ENCODE data around the gene TRAFD1.
A peak's percentile ranks its signal among the peaks of the same experiment; 100 is the strongest.
"Not testable (repeated sequence)": the region's sequence is repeated elsewhere in the genome, so short reads cannot be mapped to it uniquely, and the experiment has no call there.

The TRAFD1 gene

DNA sequence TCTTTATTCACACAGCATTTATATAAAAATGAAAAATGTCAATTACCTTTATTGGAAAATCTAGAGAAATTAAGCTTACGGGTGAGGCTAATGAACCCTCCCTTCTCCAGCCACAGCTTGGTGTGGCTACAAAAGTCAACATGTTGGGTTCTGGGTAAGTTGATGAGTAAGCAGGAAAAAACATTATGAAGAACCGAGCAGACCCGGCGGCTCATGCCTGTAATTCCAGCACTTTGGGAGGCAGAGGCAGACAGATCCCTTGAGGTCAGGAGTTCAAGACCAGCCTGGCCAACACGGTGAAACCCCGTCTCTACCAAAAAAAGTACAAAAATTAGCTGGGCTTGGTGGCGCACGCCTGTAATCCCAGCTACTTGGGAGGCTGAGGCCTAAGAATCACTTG, 27.7 kb upstream of the TRAFD1 start:
- no peak for DNase-seq (ENCODE audit: low read depth)
- TF ChIP-seq, protein P1, sequence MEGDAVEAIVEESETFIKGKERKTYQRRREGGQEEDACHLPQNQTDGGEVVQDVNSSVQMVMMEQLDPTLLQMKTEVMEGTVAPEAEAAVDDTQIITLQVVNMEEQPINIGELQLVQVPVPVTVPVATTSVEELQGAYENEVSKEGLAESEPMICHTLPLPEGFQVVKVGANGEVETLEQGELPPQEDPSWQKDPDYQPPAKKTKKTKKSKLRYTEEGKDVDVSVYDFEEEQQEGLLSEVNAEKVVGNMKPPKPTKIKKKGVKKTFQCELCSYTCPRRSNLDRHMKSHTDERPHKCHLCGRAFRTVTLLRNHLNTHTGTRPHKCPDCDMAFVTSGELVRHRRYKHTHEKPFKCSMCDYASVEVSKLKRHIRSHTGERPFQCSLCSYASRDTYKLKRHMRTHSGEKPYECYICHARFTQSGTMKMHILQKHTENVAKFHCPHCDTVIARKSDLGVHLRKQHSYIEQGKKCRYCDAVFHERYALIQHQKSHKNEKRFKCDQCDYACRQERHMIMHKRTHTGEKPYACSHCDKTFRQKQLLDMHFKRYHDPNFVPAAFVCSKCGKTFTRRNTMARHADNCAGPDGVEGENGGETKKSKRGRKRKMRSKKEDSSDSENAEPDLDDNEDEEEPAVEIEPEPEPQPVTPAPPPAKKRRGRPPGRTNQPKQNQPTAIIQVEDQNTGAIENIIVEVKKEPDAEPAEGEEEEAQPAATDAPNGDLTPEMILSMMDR (IDR thresholded peaks at IDR 0.05; ENCODE audit: control insufficient read depth, insufficient read depth, low read depth, low read length, missing control alignments), result no peak

DNA sequence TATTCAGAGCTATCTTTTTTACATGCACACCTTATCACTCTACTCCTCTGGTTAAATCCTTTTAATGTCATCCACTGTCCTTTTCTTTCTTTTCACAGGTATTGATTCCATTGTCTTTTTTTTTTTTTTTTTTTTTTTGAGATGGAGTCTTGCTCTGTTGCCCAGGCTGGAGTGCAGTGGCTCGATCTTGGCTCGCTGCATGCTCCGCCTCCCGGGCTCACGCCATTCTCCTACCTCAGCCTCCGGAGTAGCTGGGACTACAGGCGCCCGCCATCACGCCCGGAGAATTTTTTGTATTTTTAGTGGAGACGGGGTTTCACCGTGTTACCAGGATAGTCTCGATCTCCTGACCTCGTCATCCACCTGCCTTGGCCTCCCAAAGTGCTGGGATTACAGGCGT, 24.9 kb upstream of the TRAFD1 start:
- not testable (repeated sequence) for H3K4me3 ChIP-seq (ENCODE audit: control insufficient read depth, low read depth, low read length); DNase-seq (ENCODE audit: low read depth)

More for the DNA sequence above, 27.7 kb upstream of the TRAFD1 start:
- H3K4me3 ChIP-seq (ENCODE audit: control insufficient read depth, low read depth, low read length), result no peak overlapping the region

DNA sequence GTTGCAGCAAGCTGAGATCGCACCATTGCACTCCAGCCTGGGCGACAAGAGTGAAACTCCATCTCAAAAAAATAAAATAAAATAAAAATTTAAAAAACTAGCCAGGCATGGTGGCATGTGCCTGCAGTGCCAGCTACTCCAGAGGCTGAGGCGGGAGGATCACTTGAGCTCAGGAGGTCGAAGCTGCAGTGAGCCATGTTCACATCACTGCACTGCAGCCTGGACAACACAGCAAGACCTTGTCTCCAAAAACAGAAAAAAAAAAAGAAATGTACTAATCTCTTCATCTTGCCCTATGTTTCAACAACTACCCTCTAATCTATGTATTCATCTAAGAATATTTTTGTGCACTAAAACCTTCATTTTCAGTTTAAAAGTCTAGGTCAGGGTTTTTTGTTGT, 23.2 kb upstream of the TRAFD1 start:
- TF ChIP-seq, protein P1 (IDR thresholded peaks at IDR 0.05; ENCODE audit: control insufficient read depth, insufficient read depth, low read depth, low read length, missing control alignments), result no peak
- H3K4me3 ChIP-seq (ENCODE audit: control insufficient read depth, low read depth, low read length), result no peak overlapping the region
- DNase-seq (ENCODE audit: low read depth), result no peak

DNA sequence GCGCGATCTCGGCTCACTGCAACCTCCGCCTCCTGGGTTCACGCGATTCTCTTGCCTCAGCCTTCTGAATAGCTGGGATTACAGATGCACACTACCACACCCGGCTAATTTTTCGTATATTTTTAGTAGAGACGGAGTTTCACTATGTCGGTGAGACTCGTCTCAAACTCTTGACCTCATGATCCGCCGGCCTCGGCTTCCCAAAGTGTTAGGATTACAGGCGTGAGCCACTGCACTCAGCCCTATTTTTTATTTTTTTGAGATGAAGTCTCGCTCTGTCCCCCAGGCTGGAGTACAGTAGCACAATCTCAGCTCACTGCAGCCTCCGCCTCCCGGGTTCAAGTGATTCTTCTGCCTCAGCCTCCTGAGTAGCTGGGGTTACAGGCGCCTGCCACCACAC, 22.6 kb upstream of the TRAFD1 start:
- not testable (repeated sequence) for DNase-seq (ENCODE audit: low read depth)

DNA sequence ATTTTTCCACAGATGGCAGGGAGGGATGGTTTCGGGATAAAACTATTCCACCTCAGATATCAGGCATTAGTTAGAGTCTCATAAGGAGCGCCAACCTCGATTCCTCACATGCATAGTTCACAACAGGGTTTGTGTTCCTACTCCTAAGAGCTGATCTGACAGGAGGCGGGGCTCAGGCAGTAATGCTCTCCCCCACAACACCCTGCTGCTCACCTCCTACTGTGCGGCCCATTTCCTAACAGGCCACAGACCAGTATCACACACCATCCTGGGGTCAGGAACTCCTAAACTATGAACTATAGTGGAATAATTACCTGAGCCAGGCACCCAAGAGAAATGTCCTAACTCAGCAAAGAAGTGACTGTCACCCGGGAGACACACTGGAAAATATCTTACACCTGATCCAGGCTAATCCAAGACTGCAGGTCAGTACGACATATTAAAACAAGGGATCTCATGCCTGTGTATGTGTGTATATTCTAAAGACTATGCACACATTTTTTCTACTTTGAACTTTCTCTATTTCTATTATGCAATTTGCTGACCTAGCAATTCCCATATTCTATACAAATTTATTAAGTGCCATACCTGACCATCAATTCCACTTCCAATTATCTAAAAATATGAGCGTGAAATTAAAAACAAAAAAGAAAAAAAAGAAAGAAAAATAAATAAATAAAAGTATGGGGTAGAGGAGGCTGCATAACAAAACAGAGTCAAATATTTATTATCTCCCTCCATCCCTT, 21.4 kb upstream of the TRAFD1 start:
- no peak overlapping the region for H3K4me3 ChIP-seq (ENCODE audit: control insufficient read depth, low read depth, low read length)
- TF ChIP-seq, protein P1 (IDR thresholded peaks at IDR 0.05; ENCODE audit: control insufficient read depth, insufficient read depth, low read depth, low read length, missing control alignments), result no peak

More for the DNA sequence above, 22.6 kb upstream of the TRAFD1 start:
- not testable (repeated sequence) for H3K4me3 ChIP-seq (ENCODE audit: control insufficient read depth, low read depth, low read length)

DNA sequence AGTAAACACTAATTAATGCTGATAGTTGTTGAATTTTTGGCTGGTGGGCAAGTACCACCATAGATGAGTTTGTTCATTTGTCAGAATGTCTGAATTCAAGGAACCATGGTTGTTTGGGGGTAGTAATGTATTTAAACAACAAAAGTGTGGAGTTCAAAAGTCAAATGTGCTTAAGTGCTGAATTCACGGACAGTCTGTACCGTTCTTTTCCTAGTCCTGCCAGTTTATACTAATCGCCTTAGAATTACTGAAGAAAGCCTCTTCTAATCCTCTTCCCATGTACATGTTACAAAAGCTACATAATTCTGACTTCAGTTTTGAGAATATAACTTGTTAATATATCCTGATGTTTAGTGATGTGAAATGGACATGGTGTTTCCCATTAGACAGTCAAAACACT, 19.5 kb upstream of the TRAFD1 start:
- no peak overlapping the region for H3K4me3 ChIP-seq (ENCODE audit: control insufficient read depth, low read depth, low read length)
- TF ChIP-seq, protein P1 (IDR thresholded peaks at IDR 0.05; ENCODE audit: control insufficient read depth, insufficient read depth, low read depth, low read length, missing control alignments), result no peak
- DNase-seq (ENCODE audit: low read depth), result no peak

More for the DNA sequence above, 21.4 kb upstream of the TRAFD1 start:
- no peak for DNase-seq (ENCODE audit: low read depth)

DNA sequence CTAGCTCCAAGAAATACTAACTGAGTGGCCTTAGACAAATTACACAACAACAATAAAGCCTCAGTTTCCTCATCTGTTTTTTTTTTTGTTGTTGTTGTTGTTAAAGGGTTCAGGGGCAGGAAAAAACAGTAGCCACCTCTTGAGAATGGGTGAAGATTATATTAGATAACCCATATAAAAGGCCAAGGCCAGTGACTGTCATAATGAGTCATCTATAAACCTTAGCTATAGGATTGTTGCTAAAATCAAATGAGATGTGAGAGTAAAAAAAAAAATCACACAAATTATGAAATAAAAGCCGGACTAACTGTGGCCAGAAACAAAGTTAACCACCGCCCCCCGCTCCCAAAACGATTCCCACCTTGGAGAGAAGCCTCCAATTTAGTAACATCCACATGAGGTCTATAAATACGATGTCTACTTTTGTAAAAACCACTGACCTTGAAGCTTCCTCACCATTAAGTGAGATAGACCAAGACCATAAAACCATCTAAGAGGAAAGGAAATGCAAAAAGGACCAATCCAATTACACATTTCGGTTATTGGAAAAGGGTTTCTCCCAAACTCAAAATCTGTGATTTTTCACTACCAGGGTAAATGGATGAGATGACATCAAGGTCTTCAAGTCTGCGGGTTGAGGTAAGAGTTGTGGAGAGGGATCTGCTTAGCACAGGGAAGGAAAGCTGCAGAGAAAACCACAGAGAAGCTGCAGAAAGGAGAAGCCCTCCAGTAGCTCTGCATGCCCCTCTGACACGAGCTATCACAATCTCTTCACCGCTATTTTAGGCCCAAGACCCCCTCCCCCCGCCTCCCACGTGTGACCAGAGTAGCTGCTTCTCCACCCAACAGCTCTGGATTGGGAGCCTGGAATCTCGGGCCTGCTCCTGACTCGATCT, 17.8 kb upstream of the TRAFD1 start:
- TF ChIP-seq, protein P1 (IDR thresholded peaks at IDR 0.05; ENCODE audit: control insufficient read depth, insufficient read depth, low read depth, low read length, missing control alignments), result no peak
- peak overlapping the region; percentile 97 for H3K4me3 ChIP-seq (ENCODE audit: control insufficient read depth, low read depth, low read length)
- no peak for DNase-seq (ENCODE audit: low read depth)

All from AG09309 (cell line).